HS-5 (cell line): ENCODE measurements around the gene LGALS1.

Source experiments
- DNase-seq: peaks from one replicate; pipeline ENCODE4 v3.0.0-alpha.2; 2012; ENCODE audit warnings: low read depth

The LGALS1 gene

DNA sequence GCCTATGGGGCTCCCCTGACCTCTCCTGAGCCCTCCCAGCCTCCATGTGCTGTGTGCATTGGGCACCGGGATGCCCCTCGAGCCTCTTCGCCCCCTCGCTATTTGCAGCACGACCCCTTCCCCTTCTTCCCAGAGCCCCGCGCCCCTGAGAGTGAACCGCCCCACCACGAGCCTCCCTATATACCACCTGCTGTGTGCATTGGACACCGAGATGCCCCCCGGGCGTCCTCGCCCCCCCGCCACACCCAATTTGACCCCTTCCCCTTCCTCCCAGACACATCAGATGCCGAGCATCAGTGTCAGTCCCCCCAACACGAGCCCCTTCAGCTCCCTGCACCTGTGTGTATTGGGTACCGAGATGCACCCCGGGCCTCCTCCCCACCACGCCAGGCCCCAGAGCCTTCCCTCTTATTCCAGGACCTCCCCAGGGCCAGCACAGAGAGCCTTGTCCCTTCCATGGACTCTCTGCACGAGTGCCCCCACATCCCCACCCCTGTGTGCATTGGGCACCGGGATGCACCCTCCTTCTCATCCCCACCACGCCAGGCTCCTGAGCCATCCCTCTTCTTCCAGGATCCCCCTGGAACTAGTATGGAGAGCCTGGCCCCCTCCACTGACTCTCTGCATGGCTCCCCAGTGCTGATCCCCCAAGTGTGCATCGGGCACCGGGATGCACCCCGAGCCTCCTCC is 50.3 kb downstream of the LGALS1 start:
- DNase-seq, result no peak

DNA sequence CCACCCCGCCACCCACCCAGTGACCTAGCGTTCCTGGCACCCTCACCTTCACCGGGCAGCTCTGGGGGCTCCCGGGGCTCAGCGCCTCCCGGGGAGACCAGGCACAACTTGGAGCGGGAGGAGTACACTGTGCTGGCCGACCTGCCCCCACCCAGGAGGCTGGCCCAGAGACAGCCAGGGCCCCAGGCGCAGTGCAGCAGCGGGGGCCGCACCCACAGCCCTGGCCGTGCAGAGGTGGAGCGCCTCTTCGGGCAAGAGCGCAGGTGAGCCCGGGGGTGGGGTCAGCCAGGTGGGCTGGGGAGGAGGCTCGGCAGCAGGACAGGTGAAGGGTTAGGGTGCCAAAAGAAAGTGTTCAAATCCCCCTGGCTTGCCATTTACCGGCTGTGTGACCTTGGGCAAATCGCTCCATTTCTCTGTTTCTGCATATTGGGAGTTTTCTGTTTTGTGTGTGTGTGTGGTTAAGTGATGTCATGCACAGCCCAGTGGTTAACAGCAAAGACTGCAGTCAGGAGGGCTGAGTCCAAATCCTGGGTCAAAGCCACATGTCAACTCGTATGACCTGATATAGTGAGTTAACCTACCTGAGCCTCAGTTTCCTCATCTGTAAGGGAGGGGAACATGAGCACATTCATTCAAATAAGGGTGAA is 50.9 kb downstream of the LGALS1 start:
- no peak for DNase-seq

- DNase-seq, result no peak
These were observed 53.2 kb downstream of the LGALS1 start for GRCh38 chr22:37728620-37729019.
